Colonic mucosa (tissue), 4 donors: ENCODE data around the gene ACTG2. TPM values are rescaled to one million over a fixed set of nuclear protein-coding genes. Genes with fewer than 3 reads are reported as not detected.
"Not testable (repeated sequence)": the region's sequence is repeated elsewhere in the genome, so short reads cannot be mapped to it uniquely, and the experiment has no call there.

Experiments
- DNase-seq: peaks from one replicate; pipeline ENCODE4 v3.0.0-alpha.2; 2020
- H3K27ac ChIP-seq: fragments of 200-600 bp; one replicate; pipeline ENCODE4 v1.8.0; 2021
- H3K27me3 ChIP-seq: fragments of 200-600 bp; one replicate; pipeline ENCODE4 v1.8.0; 2021
- H3K36me3 ChIP-seq: fragments of 200-600 bp; one replicate; pipeline ENCODE4 v1.8.0; 2021
- H3K4me1 ChIP-seq: fragments of 200-600 bp; one replicate; pipeline ENCODE4 v1.8.0; 2021; ENCODE audit warnings: mild to moderate bottlenecking
- H3K4me3 ChIP-seq: fragments of 200-600 bp; one replicate; pipeline ENCODE4 v1.8.0; 2021
- H3K9ac ChIP-seq, 2 donors: one replicate each; pipeline ENCODE4 v1.7.0; 2013; ENCODE audit warnings: control low read depth in 2 of 2, low read depth in 2 of 2, low read length in 2 of 2
- H3K9me3 ChIP-seq: fragments of 200-600 bp; one replicate; pipeline ENCODE4 v1.8.0; 2021
- intact Hi-C: fragments of 100-400 bp; cut with DNase I; formaldehyde crosslinking; loops from one replicate; pipeline ENCODE4 v1.14.1; 2022
- total RNA-seq, 2 donors: library from RNA; stranded (reverse); fragmentation: NEBNext Ultra II Directional in 1 of 2; extraction: Animal tissue kit (Norgen Biotek cat#: 25700) in 1 of 2; gene quantifications; one replicate each; pipeline ENCODE4 v1.2.1, GENCODE V29; 2021
- TF ChIP-seq, protein P1 (sequence below): fragments of 200-600 bp; IDR thresholded peaks from one replicate; pipeline ENCODE4 v1.8.0; 2022; ENCODE audit warnings: antibody characterized with exemption, mild to moderate bottlenecking
- donor health status: healthy.
- donor health status: DM: no; HTN: no; CAD: no.
- donor health status: DM: no; HTN: no; CAD: no.

ACTG2 gene
- total RNA-seq, 2 donors from 2014 or later = 25.4 to 1,198 TPM

DNA sequence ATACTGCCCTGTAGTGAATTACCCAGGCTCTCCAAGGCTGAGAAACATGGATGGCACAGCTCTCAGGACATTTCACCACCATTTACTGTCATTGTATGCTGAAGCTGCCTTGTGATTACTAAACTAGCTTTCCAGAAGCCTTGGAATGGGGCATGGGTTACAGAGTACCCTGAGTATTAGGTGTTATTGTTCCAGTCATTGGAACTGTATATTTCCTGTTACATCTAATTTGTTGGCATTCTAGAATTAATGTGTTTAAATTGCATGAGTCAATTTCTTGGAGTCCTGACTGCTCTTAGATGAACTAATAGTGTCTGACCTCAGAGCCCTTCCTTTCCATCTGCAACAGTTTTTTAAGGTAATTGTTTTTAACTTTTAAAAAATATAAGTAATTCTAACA is 42.8 kb downstream of the ACTG2 start:
- no peak for DNase-seq
- Histone ChIP-seq H3K4me1 (no peaks in the 10 kb centered on the region), H3K36me3 (no peaks in the 10 kb centered on the region), H3K27ac (no peak overlapping the region), H3K4me3 (no peak overlapping the region), H3K27me3 (no peaks in the 10 kb centered on the region), H3K9me3 (no peaks in the 10 kb centered on the region), H3K9ac (no peak overlapping the region)
- TF ChIP-seq, protein P1, sequence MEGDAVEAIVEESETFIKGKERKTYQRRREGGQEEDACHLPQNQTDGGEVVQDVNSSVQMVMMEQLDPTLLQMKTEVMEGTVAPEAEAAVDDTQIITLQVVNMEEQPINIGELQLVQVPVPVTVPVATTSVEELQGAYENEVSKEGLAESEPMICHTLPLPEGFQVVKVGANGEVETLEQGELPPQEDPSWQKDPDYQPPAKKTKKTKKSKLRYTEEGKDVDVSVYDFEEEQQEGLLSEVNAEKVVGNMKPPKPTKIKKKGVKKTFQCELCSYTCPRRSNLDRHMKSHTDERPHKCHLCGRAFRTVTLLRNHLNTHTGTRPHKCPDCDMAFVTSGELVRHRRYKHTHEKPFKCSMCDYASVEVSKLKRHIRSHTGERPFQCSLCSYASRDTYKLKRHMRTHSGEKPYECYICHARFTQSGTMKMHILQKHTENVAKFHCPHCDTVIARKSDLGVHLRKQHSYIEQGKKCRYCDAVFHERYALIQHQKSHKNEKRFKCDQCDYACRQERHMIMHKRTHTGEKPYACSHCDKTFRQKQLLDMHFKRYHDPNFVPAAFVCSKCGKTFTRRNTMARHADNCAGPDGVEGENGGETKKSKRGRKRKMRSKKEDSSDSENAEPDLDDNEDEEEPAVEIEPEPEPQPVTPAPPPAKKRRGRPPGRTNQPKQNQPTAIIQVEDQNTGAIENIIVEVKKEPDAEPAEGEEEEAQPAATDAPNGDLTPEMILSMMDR = no peak
- intact Hi-C loops = no loop called here

DNA sequence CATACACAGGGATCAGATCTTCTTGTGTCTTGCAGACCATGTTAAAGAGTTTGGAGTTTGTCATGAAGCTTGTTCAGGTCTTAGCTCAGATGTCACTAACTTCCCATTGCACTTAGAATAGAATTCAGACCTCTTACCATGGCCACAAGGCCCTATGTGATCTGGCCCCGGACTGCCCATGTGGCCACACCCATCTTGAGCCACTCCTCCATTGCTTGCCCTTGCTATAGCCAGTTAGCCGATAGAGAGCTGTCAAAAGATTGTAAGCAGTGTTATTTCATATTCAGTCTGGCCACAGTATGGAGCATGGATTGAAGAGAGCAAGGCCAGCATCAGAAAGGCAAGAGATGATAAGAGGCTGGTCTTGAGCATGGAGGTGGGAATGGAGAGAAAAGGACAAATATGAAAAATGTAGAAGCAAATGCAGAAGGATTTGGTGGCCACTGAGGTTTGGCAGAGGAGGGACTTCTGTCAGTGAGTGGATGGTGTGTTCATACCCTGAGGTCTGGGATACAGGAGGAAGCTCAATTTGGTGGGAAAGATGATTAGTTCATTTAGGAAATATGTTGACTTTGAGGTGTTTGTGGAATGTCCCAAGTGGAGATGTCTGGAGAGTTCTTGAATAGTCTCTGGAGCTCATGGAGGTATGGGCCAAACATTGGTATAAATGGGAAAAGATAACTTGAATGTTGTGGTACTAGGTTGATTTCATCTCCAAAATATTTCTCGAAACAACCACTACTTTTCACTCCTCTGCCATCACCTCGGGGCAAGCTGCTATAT is 44.5 kb downstream of the ACTG2 start:
- no peaks in the 10 kb centered on the region for H3K36me3 ChIP-seq
- intact Hi-C loops = no loop called here

DNA sequence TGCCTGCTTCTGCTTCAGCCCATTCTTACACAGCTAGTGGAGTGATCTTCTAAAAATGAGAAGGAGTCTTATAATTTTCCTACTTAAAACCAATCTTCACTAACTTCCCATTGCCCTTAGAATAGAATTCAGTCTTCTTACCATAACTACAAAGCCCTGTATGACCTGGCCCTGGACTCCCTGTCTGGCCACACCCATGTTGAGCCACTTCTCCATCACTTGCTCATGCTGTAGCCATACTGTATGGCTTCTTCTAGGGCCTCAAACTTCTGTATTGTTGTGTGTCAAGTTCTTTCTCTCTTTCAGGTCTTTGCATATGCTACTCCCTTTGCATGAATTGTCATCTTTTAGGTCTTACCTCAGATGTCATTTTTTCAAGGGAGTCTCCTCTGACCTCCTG is 45.1 kb downstream of the ACTG2 start:
- DNase-seq = no peak
- Histone ChIP-seq H3K27me3 (no peaks in the 10 kb centered on the region), H3K36me3 (no peaks in the 10 kb centered on the region), H3K4me3 (no peak overlapping the region), H3K27ac (no peak overlapping the region), H3K4me1 (no peaks in the 10 kb centered on the region), H3K9me3 (no peaks in the 10 kb centered on the region), H3K9ac (no peak overlapping the region)
- TF ChIP-seq, protein P1 = no peak
- intact Hi-C loops = no loop called here

More for the DNA sequence above, 44.5 kb downstream of the ACTG2 start:
- Histone ChIP-seq H3K4me3 (no peak overlapping the region), H3K4me1 (no peaks in the 10 kb centered on the region), H3K27ac (no peak overlapping the region), H3K9me3 (no peaks in the 10 kb centered on the region), H3K9ac (no peak overlapping the region), H3K27me3 (no peaks in the 10 kb centered on the region)
- no peak for DNase-seq
- TF ChIP-seq, protein P1 = no peak

DNA sequence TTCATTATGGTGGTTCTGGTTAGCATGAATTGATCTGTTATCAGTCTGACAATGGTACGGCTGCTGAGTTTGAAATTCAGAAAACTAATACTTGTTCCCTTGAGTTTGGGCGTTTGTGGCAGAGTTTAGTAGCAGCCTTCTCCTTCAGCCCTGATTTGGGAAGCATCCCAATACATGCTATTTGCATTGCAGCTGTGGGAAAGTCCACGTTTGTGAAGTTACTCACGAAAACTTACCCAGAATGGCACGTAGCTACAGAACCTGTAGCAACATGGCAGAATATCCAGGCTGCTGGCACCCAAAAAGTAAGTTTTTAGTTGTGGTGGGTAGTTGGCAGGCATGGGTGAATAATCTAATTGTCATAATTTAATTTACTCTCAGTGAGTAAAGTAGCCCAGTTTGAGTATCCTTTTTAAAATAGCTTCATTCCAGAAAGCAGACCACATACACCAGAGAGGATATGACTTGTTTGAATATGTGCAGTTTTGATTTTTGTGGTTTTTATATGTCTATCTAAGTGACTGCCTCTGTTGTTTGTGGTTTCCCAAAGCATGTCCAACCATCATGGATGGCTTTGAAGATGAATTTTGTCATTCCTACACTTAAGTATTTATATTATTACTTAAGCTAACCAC is 46.0 kb downstream of the ACTG2 start:
- intact Hi-C loops = no loop called here
- no peak overlapping the region for H3K4me3 ChIP-seq
- no peak overlapping the region for H3K9ac ChIP-seq
- no peak for DNase-seq
- H3K36me3 ChIP-seq = no peaks in the 10 kb centered on the region
- H3K4me1 ChIP-seq = no peaks in the 10 kb centered on the region
- no peak overlapping the region for H3K27ac ChIP-seq
- TF ChIP-seq, protein P1 = no peak
- H3K27me3 ChIP-seq = no peaks in the 10 kb centered on the region
- H3K9me3 ChIP-seq = no peaks in the 10 kb centered on the region

DNA sequence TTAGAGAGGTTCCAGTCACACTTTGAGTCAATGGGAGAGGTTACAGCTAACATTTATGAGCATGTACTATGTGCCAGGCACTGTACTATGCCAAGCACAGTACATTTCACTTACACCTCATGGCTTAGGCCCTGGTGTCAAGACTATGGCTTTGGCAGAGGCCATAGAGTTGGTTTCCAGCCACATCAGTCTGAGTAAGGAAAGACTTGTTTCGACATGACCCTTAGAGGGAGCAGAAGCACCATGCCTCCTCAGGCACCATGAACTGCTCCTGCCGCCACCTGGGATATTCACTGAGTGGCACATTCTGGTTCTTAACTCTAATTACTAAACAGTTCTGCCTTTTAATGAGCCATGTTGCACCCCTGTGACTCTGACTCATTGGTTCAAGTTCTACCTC is 46.6 kb downstream of the ACTG2 start:
- H3K4me1 ChIP-seq = no peaks in the 10 kb centered on the region
- TF ChIP-seq, protein P1 = no peak
- intact Hi-C loops = no loop called here
- H3K36me3 ChIP-seq = no peaks in the 10 kb centered on the region
- H3K27ac ChIP-seq = no peak overlapping the region
- no peak overlapping the region for H3K9ac ChIP-seq
- no peak for DNase-seq
- H3K4me3 ChIP-seq = no peak overlapping the region
- no peaks in the 10 kb centered on the region for H3K27me3 ChIP-seq
- no peaks in the 10 kb centered on the region for H3K9me3 ChIP-seq

DNA sequence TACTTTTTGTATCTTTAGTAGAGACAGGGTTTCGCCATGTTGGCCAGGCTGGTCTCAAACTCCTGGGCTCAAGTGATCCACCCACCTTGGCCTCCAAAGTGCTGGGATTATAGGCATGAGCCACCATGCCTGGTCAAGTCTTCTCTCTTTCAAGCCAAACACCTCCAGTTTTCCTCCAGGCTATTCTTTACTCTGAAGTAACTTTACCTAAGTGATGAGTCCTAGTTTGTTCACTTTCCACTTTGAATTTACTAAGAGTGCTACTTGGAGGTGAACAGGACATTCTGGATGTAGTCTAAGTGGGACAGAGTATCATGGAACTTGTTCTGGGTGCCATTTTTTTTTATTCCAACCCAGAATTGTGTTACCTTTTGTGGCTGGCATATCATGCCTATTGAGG is 47.3 kb downstream of the ACTG2 start:
- H3K4me1 ChIP-seq, intact Hi-C loops, H3K36me3 ChIP-seq: not testable (repeated sequence)

More for the DNA sequence above, 47.3 kb downstream of the ACTG2 start:
- H3K27me3 ChIP-seq, H3K27ac ChIP-seq, DNase-seq, H3K4me3 ChIP-seq, H3K9me3 ChIP-seq, H3K9ac ChIP-seq: not testable (repeated sequence)
